Hepatocyte (in vitro differentiated cells): ENCODE results near the gene FUT7. TPM values are rescaled to one million over a fixed set of nuclear protein-coding genes. Genes with fewer than 3 reads are reported as not detected.

Experiments used
- DNase-seq: peaks from one replicate; pipeline ENCODE4 v3.0.0-alpha.2; 2016; ENCODE audit warnings: low spot score
- H2AFZ ChIP-seq: fragments of 200-600 bp; sonication (generic); 2 replicates; pipeline ENCODE4 v1.6.0; 2016; ENCODE audit warnings: antibody characterized with exemption, mild to moderate bottlenecking
- H3K27ac ChIP-seq: fragments of 200-600 bp; sonication (generic); 2 replicates; pipeline ENCODE4 v1.5.1; 2016; ENCODE audit warnings: mild to moderate bottlenecking
- H3K27me3 ChIP-seq: fragments of 200-600 bp; sonication (generic); 2 replicates; pipeline ENCODE4 v1.6.1; 2016
- H3K36me3 ChIP-seq: fragments of 200-600 bp; sonication (generic); replicated peaks from 2 replicates; pipeline ENCODE4 v1.5.1; 2016; ENCODE audit warnings: low read depth; ENCODE audit not compliant: insufficient read depth
- H3K4me1 ChIP-seq: fragments of 200-600 bp; sonication (generic); 2 replicates; pipeline ENCODE4 v1.5.1; 2016; ENCODE audit warnings: mild to moderate bottlenecking, moderate library complexity; ENCODE audit not compliant: insufficient read depth
- H3K4me2 ChIP-seq: fragments of 200-600 bp; sonication (generic); 2 replicates; pipeline ENCODE4 v1.6.0; 2016
- H3K4me3 ChIP-seq: fragments of 200-600 bp; sonication (generic); 2 replicates; pipeline ENCODE4 v1.5.1; 2016; ENCODE audit warnings: mild to moderate bottlenecking
- H3K79me2 ChIP-seq: fragments of 200-600 bp; sonication (generic); 2 replicates; pipeline ENCODE4 v1.6.0; 2017; ENCODE audit warnings: mild to moderate bottlenecking
- H3K9me2 ChIP-seq: fragments of 200-600 bp; sonication (generic); replicated peaks from 2 replicates; pipeline ENCODE4 v1.6.0; 2017; ENCODE audit warnings: mild to moderate bottlenecking; ENCODE audit not compliant: insufficient read depth
- H3K9me3 ChIP-seq: fragments of 200-600 bp; sonication (generic); 2 replicates; pipeline ENCODE4 v1.5.1; 2016; ENCODE audit warnings: low read depth, mild to moderate bottlenecking
- H4K20me1 ChIP-seq: fragments of 200-600 bp; sonication (generic); 2 replicates; pipeline ENCODE4 v1.6.0; 2016; ENCODE audit warnings: mild to moderate bottlenecking; ENCODE audit not compliant: insufficient read depth, poor library complexity, severe bottlenecking
- EZH2 ChIP-seq: fragments of 200-600 bp; sonication (generic); IDR thresholded peaks from 2 replicates; pipeline ENCODE4 v1.6.1; 2016; ENCODE audit warnings: antibody characterized with exemption, mild to moderate bottlenecking, borderline replicate concordance
- EZH2phosphoT487 ChIP-seq: fragments of 200-600 bp; sonication (generic); IDR thresholded peaks from one replicate; pipeline ENCODE4 v1.6.1; 2018; ENCODE audit warnings: antibody characterized with exemption, mild to moderate bottlenecking, low read depth, moderate library complexity; ENCODE audit not compliant: unreplicated experiment, severe bottlenecking
- WGBS: methylation state at CpG from one replicate; pipeline ENCODE4 v1.1.6; 2016; ENCODE audit warnings: low lambda C conversion rate; ENCODE audit errors: missing lambda C conversion rate; 5-methylcytosine and 5-hydroxymethylcytosine counted together
- polyA plus RNA-seq: library from polyadenylated mRNA; unstranded; fragments of >200 nt; fragmentation: Nextera tagmentation; extraction: Ambion mirVana; gene quantifications from 2 replicates; pipeline ENCODE4 v1.2.1, GENCODE V29; 2016
- total RNA-seq: library from RNA; depleted of rRNA; stranded (reverse); fragments of >200 nt; gene quantifications from 2 replicates; pipeline ENCODE4 v1.2.3, GENCODE V29; 2014
- TF ChIP-seq, protein P1 (sequence below): fragments of 200-600 bp; sonication (generic); IDR thresholded peaks from 2 replicates; pipeline ENCODE4 v1.5.1; 2016; ENCODE audit warnings: antibody characterized with exemption, mild to moderate bottlenecking; ENCODE audit not compliant: poor library complexity

The FUT7 gene
- total and polyA plus RNA-seq, 2 experiments from 2014 or later = not detected

DNA sequence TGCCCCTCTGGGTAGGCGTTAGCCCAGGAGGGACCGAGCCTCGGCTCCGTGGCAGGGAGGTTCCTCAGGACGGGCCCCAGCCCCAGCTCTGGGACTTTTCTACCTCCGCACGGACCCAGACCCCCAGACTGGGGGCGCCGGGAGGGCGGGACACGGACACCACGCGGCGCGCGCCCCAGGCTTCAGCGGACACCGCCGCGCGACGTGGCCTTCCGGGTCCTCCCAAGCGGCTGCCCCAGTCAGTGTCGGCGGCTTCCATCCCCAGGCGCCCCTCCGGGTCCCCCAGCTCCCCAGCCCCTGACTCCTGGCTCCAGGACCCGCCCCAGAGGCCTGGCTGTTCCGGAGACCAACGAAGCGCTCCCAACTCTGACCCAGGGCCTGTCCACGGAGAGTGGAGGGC, 46.0 kb downstream of the FUT7 start:
- TF ChIP-seq EZH2 (no peak), EZH2phosphoT487 (no peak)
- TF ChIP-seq, protein P1, sequence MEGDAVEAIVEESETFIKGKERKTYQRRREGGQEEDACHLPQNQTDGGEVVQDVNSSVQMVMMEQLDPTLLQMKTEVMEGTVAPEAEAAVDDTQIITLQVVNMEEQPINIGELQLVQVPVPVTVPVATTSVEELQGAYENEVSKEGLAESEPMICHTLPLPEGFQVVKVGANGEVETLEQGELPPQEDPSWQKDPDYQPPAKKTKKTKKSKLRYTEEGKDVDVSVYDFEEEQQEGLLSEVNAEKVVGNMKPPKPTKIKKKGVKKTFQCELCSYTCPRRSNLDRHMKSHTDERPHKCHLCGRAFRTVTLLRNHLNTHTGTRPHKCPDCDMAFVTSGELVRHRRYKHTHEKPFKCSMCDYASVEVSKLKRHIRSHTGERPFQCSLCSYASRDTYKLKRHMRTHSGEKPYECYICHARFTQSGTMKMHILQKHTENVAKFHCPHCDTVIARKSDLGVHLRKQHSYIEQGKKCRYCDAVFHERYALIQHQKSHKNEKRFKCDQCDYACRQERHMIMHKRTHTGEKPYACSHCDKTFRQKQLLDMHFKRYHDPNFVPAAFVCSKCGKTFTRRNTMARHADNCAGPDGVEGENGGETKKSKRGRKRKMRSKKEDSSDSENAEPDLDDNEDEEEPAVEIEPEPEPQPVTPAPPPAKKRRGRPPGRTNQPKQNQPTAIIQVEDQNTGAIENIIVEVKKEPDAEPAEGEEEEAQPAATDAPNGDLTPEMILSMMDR = no peak
- peaks cover 3% of the 10 kb centered on the region for H3K4me1 ChIP-seq
- no peak overlapping the region for H3K27ac ChIP-seq
- H3K36me3 ChIP-seq = no peaks in the 10 kb centered on the region
- DNase-seq = no peak
- no peak overlapping the region for H3K4me3 ChIP-seq
- H3K27me3 ChIP-seq = peaks cover 15% of the 10 kb centered on the region
- no peaks in the 10 kb centered on the region for H3K79me2 ChIP-seq
- no peak overlapping the region for H2AFZ ChIP-seq
- H3K9me2 ChIP-seq = no peaks in the 10 kb centered on the region
- H3K4me2 ChIP-seq = peak overlapping the region; percentile 54
- no peaks in the 10 kb centered on the region for H4K20me1 ChIP-seq
- 33% methylated on average over 7 of the region's 33 CpGs for WGBS
- H3K9me3 ChIP-seq = no peaks in the 10 kb centered on the region

DNA sequence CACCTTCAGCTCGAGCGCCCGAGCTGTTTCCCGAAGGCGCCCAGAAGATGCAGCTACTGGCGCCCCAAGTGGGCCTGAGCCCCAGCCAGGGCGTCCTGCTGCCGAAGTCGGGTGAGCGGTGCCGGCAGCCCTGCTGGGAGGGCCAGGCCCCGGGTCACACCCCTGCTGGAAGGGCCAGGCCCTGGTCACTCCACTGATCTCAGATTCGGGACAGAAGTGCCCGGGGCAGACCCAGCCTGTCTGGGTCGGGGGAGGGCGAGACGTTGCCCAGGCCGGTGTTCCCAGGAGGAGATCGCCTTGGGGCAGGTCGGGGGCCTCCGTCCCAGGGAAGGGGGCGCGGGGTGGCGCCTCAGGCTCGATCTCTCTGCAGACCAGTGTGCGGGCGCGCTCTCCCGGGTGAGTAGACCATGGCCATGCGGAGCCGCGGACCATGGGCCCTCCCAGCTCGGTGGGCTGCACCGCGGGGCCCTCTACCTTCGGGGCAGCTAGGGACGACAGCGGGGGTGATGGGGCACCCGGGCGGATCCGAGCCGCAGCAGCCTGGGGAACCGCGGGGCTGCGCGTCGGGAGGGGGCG, 46.8 kb downstream of the FUT7 start:
- Histone ChIP-seq H3K4me3 (no peak overlapping the region), H3K27ac (no peak overlapping the region), H3K9me3 (no peaks in the 10 kb centered on the region), H3K27me3 (peaks cover 15% of the 10 kb centered on the region), H3K4me2 (peak overlapping the region; percentile 54), H3K79me2 (no peaks in the 10 kb centered on the region), H4K20me1 (no peaks in the 10 kb centered on the region), H2AFZ (no peak overlapping the region), H3K4me1 (peaks cover 3% of the 10 kb centered on the region), H3K36me3 (no peaks in the 10 kb centered on the region), H3K9me2 (no peaks in the 10 kb centered on the region)
- 37% methylated on average over 7 of the region's 48 CpGs for WGBS
- TF ChIP-seq, protein P1 = no peak
- TF ChIP-seq EZH2 (peak; percentile 63), EZH2phosphoT487 (no peak)
- no peak for DNase-seq

DNA sequence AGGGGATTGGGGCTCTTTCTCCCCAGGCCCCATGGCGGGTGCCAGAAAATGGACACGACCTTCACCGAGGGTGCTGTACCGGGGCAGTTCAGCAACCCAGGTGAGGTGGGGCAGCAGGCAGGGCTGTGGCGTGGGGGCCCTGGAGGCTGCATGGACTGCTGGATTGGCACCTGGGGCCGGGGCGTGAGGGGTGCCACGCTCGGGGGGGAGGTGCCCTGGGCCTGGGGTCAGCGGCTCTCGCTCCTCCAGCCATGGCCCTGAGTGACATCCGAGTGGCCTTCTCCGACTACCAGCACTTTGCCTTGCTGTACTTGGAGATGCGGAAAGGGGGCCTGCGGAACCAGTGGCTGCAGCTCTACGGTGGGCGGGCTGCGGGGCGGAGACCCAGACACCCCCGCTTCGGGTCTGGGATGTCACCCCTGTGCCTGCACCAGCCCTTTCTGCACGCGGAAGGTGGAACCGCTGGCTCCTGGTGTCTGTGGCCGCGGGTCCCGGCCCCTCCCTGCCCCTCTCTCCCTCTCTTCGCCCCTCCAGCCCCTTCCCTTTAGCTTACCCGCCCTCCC, 47.3 kb downstream of the FUT7 start:
- Histone ChIP-seq H3K27ac (no peak overlapping the region), H4K20me1 (no peaks in the 10 kb centered on the region), H3K4me1 (peaks cover 3% of the 10 kb centered on the region), H3K27me3 (peaks cover 15% of the 10 kb centered on the region), H3K79me2 (no peaks in the 10 kb centered on the region), H3K36me3 (no peaks in the 10 kb centered on the region), H3K4me2 (no peak overlapping the region), H3K9me3 (no peaks in the 10 kb centered on the region), H2AFZ (no peak overlapping the region), H3K9me2 (no peaks in the 10 kb centered on the region), H3K4me3 (no peak overlapping the region)
- WGBS = 88% methylated on average over 5 of the region's 29 CpGs
- TF ChIP-seq EZH2phosphoT487 (no peak), EZH2 (no peak)
- TF ChIP-seq, protein P1 = no peak
- DNase-seq = no peak
